ENCODE data around the gene AKTIP.

AKTIP gene

DNA sequence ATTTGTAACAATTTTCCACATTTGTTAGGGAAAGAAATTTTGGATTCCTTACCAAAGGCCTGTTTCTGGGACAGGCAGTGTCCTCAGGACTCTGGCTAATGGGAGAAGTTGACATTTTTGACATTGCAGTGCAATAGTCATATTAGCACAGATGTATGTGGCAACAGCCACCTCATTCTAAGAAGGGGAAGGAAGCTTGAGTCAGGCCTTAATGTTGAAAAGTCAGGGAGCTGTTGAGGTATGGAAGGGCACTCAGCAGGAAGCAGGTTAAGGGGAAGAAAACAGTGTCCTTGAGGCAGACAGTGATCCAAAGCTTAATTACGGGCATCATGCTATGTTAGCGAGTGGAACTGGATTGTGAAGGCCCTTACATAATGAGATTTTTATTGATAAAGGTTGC, 20.9 kb downstream of the AKTIP start:
- no peak for DNase-seq (ENCODE audit: low read depth in 2 of 2, low spot score in 1 of 2)

- no peak for DNase-seq (ENCODE audit: low read depth in 2 of 2, low spot score in 1 of 2)
These were observed 22.6 kb downstream of the AKTIP start for GRCh38 chr16:53480394-53480793.

DNA sequence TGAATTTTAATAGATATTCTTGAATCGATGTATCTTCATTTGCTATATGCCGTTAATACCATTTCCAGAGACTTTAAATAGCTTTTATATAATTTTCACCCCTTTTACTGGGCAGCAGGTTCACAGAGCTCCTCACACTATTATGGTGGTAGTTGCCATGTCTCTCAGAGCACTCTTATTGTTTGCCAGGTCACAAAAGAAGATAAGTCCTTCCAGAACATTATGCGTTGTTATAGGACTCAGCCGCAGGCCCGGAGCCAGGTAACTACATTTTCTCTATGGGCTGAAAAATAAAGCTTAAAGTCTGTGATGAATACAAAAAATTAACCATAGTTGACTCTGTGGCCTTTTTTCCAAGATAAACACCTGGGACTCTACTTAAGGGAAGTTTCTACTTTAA, 24.0 kb downstream of the AKTIP start:
- DNase-seq (ENCODE audit: low read depth in 2 of 2, low spot score in 1 of 2), result no peak

DNA sequence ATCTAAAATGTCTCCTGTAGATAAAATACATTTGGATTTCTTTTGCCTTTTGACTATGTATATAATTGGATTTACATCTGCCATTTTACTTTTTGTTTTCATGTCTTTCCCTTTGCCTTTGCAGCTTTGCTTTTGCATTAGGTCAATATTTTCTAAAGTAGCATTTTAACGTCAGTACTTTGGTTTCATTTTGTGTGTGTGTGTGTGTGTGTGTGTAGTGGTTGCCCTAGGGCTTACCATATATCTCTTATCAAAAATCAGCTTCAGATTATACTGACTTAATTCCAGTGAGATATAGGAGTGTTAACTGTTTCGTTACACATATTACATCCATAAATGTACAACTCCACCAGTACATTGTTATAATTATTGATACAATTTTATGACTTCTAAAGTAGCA, 26.1 kb downstream of the AKTIP start:
- no peak for DNase-seq (ENCODE audit: low read depth in 2 of 2, low spot score in 1 of 2)

- DNase-seq (ENCODE audit: low read depth in 2 of 2, low spot score in 1 of 2), result no peak
These were observed 37.3 kb downstream of the AKTIP start for GRCh38 chr16:53465606-53466280.

GRCh38 chr16:53458635-53459034, 44.4 kb downstream of the AKTIP start:
- no peak for DNase-seq (ENCODE audit: low read depth in 2 of 2, low spot score in 1 of 2)

DNA sequence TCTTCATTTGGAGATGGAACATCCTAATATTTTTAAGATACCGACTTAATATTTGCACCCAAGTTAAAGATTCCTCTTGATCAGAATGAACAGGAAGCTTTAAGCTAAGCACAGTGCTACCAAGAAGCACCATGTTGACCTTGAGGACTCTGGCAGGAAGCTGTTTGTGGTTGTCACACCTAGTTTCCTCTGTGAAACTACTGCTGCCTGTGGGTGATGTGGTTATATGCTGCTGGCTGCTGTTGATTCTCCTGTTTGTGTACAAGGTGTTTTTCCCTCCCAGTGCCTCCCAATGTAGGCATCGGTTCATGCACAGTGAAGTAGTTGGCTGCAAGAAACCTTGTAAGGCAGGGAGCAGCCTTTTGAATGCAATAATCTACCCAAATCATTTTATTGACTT, 45.3 kb downstream of the AKTIP start:
- peak in 1 of 2 donors; percentile 41 for DNase-seq (ENCODE audit: low read depth in 2 of 2, low spot score in 1 of 2)

DNA sequence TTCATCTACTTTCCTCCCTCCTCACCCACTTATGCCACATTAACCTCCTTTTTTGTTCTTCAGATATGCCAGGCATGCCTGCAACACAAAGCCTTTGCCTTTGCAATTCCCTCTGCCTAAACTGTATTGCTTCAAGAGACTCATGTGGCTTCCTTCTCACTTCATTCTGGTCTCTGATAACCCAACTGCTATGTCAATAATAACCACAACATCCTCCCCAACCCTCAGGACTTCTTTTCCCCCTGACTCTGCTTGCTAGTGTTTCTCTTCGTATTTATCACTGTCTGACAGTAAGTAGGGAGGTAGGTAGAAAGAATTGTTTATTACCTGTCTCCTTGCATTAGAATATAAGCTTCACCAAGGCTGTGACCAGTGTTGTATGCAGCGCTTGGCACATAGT, 46.4 kb downstream of the AKTIP start:
- DNase-seq (ENCODE audit: low read depth in 2 of 2, low spot score in 1 of 2), result no peak

DNA sequence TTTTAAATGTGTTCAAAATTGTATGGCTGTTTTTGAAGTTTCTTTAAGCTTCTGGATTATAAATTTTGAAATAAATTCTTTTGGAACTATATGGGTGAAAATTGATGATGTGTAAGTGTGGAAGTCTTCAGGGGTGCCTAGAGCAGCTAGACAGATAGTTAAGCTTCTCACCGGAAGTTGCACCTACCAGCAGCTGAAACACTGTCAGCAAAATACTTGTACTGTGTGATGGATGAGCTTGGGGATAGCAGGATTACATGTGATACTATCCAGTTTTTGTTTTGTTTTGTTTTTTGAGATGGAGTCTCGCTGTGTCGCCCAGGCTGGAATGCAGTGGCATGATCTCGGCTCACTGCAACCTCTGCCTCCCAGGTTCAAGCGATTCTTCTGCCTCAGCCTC, 49.1 kb downstream of the AKTIP start:
- DNase-seq (ENCODE audit: low read depth in 2 of 2, low spot score in 1 of 2), result no peak

DNA sequence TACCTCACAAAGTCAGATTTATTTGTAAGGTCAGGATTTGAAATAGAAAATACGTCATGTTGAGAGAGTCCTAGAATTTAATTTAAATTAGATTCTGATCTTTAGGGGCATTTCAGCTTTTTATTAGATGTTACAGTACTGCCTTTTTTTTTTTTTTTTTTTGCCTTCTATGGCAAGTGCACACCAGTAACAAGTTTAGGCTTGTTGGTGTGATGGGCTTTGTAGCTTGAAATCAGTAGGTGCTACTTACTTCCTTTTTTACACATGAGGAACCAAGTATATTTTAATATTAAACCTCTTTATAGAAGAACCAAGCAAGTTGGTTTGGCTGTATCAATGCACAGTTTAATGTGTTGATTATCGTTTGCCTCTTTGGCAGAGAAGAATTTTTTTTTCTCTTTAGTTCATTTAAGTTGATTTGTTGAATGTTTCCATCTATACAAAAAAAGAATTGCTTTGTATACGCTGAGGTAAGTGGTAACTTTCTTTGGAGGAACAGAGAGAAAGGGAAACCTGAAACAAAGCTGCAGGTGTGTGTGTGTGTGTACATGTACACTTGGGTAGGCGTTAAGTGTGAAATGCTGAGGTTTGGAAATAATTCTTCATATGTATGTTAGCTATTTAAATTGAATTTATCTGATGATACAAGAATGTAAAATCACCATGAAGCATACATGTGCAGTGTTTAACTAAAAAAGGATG, 53.0 kb downstream of the AKTIP start:
- DNase-seq (ENCODE audit: low read depth in 2 of 2, low spot score in 1 of 2), result no peak

DNA sequence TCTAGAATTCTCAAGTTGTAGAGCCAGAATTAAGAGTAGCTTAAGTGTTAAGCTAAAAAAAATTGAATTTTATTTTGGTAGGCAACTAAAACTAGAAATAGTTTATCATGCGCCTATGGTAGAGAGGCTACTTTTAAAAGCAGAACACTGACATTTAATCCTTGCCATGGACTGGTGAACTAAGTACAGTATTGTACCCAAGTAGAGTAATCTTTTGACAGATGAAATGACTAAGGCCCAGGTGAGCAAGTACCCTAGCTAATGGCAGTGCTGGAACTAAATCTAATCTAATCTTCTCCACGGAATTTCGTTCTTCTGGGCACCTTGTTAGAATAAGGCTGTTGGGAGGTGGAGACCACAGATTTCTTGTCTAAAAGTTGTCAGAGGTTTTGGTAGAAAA, 56.9 kb downstream of the AKTIP start:
- no peak for DNase-seq (ENCODE audit: low read depth in 2 of 2, low spot score in 1 of 2)

- DNase-seq (ENCODE audit: low read depth in 2 of 2, low spot score in 1 of 2), result no peak
These were observed 57.5 kb downstream of the AKTIP start for GRCh38 chr16:53445534-53445933.

Measured in stimulated activated CD8-positive, alpha-beta memory T cell treated with anti-CD3 and anti-CD28 coated beads, Interleukin-4, amount 100 ng/mL, for 4 hours (primary cell).